ENCODE measurements around the gene IQCF5. TPM values are rescaled to one million over a fixed set of nuclear protein-coding genes. Genes with fewer than 3 reads are reported as not detected.

IQCF5 gene
- total RNA-seq, 1 experiment from 2014 or later = not detected

DNA sequence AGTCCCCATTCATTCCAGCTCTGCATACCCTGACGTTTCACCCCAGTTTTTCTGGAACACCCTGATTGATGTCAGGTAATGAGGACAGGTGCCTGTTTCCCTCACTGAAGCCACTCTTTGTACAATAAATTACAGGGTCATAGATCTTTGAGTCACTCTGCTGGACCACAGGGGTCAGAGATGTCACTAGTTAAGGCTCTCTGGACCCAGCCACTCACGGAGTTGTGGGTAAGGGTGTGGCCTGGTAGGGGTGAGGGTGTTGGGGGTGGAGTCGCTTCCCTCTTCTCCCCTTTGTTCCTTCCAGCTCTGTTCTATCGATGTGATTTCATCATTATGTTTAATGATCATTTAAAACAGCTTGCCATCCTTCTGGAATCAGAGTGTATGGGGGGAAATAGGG is 512 bp downstream of the IQCF5 start:
- DNase-seq (ENCODE audit: low read depth, low spot score) = no peak
- POLR2A ChIA-PET = no interaction called here
- BruUV-seq (replicated peaks) = no TSS peak

More for the DNA sequence above, 512 bp downstream of the IQCF5 start:
- no peak overlapping the region for H3K4me3 ChIP-seq (replicated peaks in 1 of 2; ENCODE audit: low read depth in 1 of 2, low read length in 2 of 2)
- H3K9ac ChIP-seq (ENCODE audit: low read length) = no peak overlapping the region
- peak; percentile 77 for ATAC-seq
- no peaks in the 10 kb centered on the region for H3K27me3 ChIP-seq (ENCODE audit: insufficient read depth, low read length)
- H3K9me2 ChIP-seq (ENCODE audit: insufficient read depth) = no peaks in the 10 kb centered on the region
- H3K4me1 ChIP-seq (ENCODE audit: control insufficient read depth in 1 of 2, insufficient read depth in 2 of 2, low read length in 2 of 2) = peaks cover 0 to 9% of the 10 kb centered on the region in 2 experiments; a peak in 2 of 4 replicates
- no peak overlapping the region for H3K27ac ChIP-seq (ENCODE audit: low read depth, low read length)
- RAD21 ChIA-PET (ENCODE audit: low non-redundant PET in 1 of 2, low total read pairs in 2 of 2, uncharacterized antibody in 2 of 2, unreplicated experiment in 2 of 2) = no interaction called here
- CTCF ChIA-PET = no interaction called here
- H3K4me2 ChIP-seq (ENCODE audit: low read length) = peak overlapping the region; percentile 6; the same call in 1 of the 2 replicates
- intact Hi-C loops (cut with micrococcal nuclease) = no loop called here
- no peaks in the 10 kb centered on the region for H3K36me3 ChIP-seq (ENCODE audit: control insufficient read depth in 1 of 2, insufficient read depth in 2 of 2, low read length in 2 of 2)
- H3K9me3 ChIP-seq (ENCODE audit: control insufficient read depth in 1 of 2, insufficient read depth in 1 of 2, low read depth in 1 of 2, low read length in 2 of 2) = no peaks in the 10 kb centered on the region
- TF ChIP-seq ZFX (IDR thresholded peaks at IDR 0.05) (no peak), SIN3A (IDR thresholded peaks at IDR 0.05; ENCODE audit: low read depth) (no peak), EGR1 (IDR thresholded peaks at IDR 0.05; ENCODE audit: low read depth) (no peak), TCF7L2 (IDR thresholded peaks at IDR 0.05; ENCODE audit: borderline replicate concordance, extremely low read depth, insufficient read depth, insufficient read length) (no peak), POLR2AphosphoS5 (IDR thresholded peaks at IDR 0.05; ENCODE audit: low read depth, low read length) (no peak), SRF (IDR thresholded peaks at IDR 0.05; ENCODE audit: low read depth) (no peak), SP1 (IDR thresholded peaks at IDR 0.05; ENCODE audit: low read depth) (no peak), CEBPB (IDR thresholded peaks at IDR 0.05; ENCODE audit: low read depth) (no peak), EZH2 (IDR thresholded peaks at IDR 0.05) (no peak), FOSL1 (IDR thresholded peaks at IDR 0.05; ENCODE audit: low read depth) (no peak), RAD21 (IDR thresholded peaks at IDR 0.05; ENCODE audit: low read depth) (no peak), POLR2A (IDR thresholded peaks at IDR 0.05; ENCODE audit: borderline replicate concordance, extremely low read depth, insufficient read depth, insufficient read length) (no peak), ELF1 (IDR thresholded peaks at IDR 0.05; ENCODE audit: borderline replicate concordance, low read depth) (no peak), JUND (IDR thresholded peaks at IDR 0.05) (no peak), YY1 (IDR thresholded peaks at IDR 0.05; ENCODE audit: extremely low read depth, insufficient replicate concordance, low read depth, low read length) (no peak)
- TF ChIP-seq, protein P1, sequence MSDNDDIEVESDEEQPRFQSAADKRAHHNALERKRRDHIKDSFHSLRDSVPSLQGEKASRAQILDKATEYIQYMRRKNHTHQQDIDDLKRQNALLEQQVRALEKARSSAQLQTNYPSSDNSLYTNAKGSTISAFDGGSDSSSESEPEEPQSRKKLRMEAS (IDR thresholded peaks at IDR 0.05) = no peak
- TF ChIP-seq, protein P2, sequence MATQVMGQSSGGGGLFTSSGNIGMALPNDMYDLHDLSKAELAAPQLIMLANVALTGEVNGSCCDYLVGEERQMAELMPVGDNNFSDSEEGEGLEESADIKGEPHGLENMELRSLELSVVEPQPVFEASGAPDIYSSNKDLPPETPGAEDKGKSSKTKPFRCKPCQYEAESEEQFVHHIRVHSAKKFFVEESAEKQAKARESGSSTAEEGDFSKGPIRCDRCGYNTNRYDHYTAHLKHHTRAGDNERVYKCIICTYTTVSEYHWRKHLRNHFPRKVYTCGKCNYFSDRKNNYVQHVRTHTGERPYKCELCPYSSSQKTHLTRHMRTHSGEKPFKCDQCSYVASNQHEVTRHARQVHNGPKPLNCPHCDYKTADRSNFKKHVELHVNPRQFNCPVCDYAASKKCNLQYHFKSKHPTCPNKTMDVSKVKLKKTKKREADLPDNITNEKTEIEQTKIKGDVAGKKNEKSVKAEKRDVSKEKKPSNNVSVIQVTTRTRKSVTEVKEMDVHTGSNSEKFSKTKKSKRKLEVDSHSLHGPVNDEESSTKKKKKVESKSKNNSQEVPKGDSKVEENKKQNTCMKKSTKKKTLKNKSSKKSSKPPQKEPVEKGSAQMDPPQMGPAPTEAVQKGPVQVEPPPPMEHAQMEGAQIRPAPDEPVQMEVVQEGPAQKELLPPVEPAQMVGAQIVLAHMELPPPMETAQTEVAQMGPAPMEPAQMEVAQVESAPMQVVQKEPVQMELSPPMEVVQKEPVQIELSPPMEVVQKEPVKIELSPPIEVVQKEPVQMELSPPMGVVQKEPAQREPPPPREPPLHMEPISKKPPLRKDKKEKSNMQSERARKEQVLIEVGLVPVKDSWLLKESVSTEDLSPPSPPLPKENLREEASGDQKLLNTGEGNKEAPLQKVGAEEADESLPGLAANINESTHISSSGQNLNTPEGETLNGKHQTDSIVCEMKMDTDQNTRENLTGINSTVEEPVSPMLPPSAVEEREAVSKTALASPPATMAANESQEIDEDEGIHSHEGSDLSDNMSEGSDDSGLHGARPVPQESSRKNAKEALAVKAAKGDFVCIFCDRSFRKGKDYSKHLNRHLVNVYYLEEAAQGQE (IDR thresholded peaks at IDR 0.05; ENCODE audit: low read depth) = no peak
- TF ChIP-seq, protein P3, sequence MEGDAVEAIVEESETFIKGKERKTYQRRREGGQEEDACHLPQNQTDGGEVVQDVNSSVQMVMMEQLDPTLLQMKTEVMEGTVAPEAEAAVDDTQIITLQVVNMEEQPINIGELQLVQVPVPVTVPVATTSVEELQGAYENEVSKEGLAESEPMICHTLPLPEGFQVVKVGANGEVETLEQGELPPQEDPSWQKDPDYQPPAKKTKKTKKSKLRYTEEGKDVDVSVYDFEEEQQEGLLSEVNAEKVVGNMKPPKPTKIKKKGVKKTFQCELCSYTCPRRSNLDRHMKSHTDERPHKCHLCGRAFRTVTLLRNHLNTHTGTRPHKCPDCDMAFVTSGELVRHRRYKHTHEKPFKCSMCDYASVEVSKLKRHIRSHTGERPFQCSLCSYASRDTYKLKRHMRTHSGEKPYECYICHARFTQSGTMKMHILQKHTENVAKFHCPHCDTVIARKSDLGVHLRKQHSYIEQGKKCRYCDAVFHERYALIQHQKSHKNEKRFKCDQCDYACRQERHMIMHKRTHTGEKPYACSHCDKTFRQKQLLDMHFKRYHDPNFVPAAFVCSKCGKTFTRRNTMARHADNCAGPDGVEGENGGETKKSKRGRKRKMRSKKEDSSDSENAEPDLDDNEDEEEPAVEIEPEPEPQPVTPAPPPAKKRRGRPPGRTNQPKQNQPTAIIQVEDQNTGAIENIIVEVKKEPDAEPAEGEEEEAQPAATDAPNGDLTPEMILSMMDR (IDR thresholded peaks at IDR 0.05 in 2 of 3, conservative IDR thresholded peaks at IDR 0.05 in 1 of 3; ENCODE audit: borderline replicate concordance in 1 of 3, insufficient read depth in 1 of 3, low read depth in 2 of 3, low read length in 2 of 3) = no peak
- no peak overlapping the region for H2AFZ ChIP-seq (ENCODE audit: low read depth, low read length, poor library complexity, severe bottlenecking)
- no peaks in the 10 kb centered on the region for H3K79me2 ChIP-seq (ENCODE audit: insufficient read depth, low read length)
- no peaks in the 10 kb centered on the region for H4K20me1 ChIP-seq (ENCODE audit: insufficient read depth)
